ENCODE measurements around the gene HSD11B2. TPM values are rescaled to one million over a fixed set of nuclear protein-coding genes. Genes with fewer than 3 reads are reported as not detected.

The HSD11B2 gene
- total RNA-seq, 1 experiment from 2014 or later: 0.77 TPM

DNA sequence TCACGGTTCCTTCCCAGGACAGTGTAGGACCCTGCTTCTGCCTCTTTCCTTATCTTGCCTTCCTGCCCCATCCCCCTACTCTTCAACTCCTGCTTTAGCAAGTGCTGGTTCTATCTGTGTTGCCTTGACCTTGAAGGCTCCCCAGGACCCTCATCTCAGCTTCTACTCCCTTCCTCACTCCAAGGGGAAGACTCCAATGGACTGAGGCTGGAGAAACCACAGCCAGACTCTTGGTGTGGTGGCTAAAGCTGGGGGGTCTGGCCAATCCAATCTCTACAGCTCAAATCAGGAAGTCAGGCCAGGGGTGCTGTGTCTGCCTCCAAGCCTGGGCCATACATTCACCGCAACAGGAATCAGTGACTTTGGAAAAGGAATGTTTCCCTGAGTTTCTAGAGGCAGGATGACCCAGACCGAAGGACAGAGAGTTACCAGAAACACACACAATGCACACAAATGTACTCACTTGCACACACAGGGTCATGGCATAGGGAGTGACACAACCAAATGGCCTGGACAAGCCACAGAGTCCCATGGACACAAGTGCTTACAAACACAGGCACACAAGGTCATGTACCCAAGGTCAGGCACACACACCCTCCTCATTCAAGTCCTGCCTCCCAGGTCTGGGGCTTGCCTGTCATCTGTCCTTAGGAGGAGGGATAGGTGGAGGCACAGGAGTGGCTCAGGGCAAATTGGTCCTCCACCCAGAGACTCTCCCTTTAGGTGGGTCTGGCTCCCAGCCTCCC is 1.7 kb upstream of the HSD11B2 start:
- no peak for ATAC-seq

DNA sequence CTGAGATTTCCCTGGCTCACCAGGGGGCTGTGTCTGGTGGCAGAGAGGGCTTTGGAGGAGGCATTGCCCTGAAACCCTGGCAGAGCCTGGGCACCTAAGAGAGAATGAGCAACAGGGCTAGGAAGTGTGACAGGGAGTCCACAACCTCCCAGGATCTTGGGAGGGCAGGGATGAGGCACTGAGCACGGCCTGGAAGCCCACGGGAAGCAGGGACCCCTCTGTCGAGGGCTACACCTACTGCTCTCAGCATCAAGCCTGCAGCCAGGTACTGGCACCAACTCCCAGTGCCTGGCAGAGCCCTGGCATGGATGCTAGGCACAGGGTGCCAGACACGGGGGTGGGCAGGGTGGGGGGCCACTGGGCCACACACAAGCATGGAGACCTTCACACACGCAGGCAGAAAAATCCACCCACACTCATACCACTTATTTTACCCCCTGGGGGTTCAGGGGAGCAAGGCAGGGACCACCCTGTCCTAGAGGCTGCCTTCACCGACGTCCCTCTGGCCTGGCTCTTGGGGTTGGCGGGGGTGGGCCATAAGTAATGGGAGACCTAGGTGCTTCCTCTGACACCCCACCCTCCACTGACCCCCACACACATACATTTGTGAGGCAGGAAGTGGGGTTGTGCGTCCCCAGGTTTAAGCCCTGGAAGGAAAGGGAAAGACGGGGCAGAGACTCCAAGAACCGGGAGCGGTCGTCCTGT is 970 bp upstream of the HSD11B2 start:
- Histone ChIP-seq H3K27ac (ENCODE audit: low read length) (no peak overlapping the region), H3K36me3 (ENCODE audit: control insufficient read depth, insufficient read depth, low read length) (no peaks in the 10 kb centered on the region), H3K4me1 (ENCODE audit: control insufficient read depth, insufficient read depth, low read length) (peaks cover 2% of the 10 kb centered on the region; the same call in 1 of the 2 replicates), H3K27me3 (ENCODE audit: control insufficient read depth, insufficient read depth, low read length) (no peaks in the 10 kb centered on the region; the same call in 1 of the 2 replicates), H3K9me3 (ENCODE audit: control insufficient read depth, insufficient read depth, low read depth, low read length) (no peaks in the 10 kb centered on the region), H3K4me3 (ENCODE audit: low read depth in 2 of 2, low read length in 2 of 2) (peak overlapping the region; percentile 32 to 37)
- ChIA-PET POLR2A (no interaction called here), CTCF (no interaction called here)
- ATAC-seq (no peak), DNase-seq (ENCODE audit: low read depth, low spot score) (no peak)
- intact Hi-C loops (cut with micrococcal nuclease; ENCODE audit: unreplicated experiment) (loop anchor here (2.0 kb wide), 1 partner anchor 35 kb away; no protein-coding TSS in a partner anchor), in situ Hi-C loops (cut with HindIII; ENCODE audit: low pct_unique_long_range_greater_than_20kb, low sequenced_read_pairs) (no loop called here)
- no peak for TF ChIP-seq SIN3A (IDR thresholded peaks at IDR 0.05; ENCODE audit: borderline replicate concordance, insufficient read depth, low read depth, low read length)
- TF ChIP-seq, protein P1, sequence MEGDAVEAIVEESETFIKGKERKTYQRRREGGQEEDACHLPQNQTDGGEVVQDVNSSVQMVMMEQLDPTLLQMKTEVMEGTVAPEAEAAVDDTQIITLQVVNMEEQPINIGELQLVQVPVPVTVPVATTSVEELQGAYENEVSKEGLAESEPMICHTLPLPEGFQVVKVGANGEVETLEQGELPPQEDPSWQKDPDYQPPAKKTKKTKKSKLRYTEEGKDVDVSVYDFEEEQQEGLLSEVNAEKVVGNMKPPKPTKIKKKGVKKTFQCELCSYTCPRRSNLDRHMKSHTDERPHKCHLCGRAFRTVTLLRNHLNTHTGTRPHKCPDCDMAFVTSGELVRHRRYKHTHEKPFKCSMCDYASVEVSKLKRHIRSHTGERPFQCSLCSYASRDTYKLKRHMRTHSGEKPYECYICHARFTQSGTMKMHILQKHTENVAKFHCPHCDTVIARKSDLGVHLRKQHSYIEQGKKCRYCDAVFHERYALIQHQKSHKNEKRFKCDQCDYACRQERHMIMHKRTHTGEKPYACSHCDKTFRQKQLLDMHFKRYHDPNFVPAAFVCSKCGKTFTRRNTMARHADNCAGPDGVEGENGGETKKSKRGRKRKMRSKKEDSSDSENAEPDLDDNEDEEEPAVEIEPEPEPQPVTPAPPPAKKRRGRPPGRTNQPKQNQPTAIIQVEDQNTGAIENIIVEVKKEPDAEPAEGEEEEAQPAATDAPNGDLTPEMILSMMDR (IDR thresholded peaks at IDR 0.05): no peak
- TF ChIP-seq TCF7L2 (IDR thresholded peaks at IDR 0.05; ENCODE audit: low read depth, low read length): no peak
- TF ChIP-seq REST (IDR thresholded peaks at IDR 0.05; ENCODE audit: insufficient read depth in 1 of 2, low read depth in 2 of 2, low read length in 1 of 2): no peak
- TF ChIP-seq POLR2AphosphoS5 (IDR thresholded peaks at IDR 0.05; ENCODE audit: low read depth, low read length): no peak
- BruUV-seq (replicated peaks): no TSS peak

More for the DNA sequence above, 1.7 kb upstream of the HSD11B2 start:
- ChIA-PET POLR2A (no interaction called here), CTCF (interaction anchor here (1.5 kb wide), 1 partner anchor 36 kb away, joined by 6 read pairs; no protein-coding TSS in a partner anchor)
- no peaks in the 10 kb centered on the region; the same call in 1 of the 2 replicates for H3K27me3 ChIP-seq (ENCODE audit: control insufficient read depth, insufficient read depth, low read length)
- no peak overlapping the region for H3K27ac ChIP-seq (ENCODE audit: low read length)
- H3K4me3 ChIP-seq (ENCODE audit: low read depth in 2 of 2, low read length in 2 of 2): no peak overlapping the region
- intact Hi-C loops (cut with micrococcal nuclease; ENCODE audit: unreplicated experiment): loop anchor here (2.0 kb wide), 1 partner anchor 36 kb away; no protein-coding TSS in a partner anchor
- no peak for DNase-seq (ENCODE audit: low read depth, low spot score)
- no TSS peak for BruUV-seq (replicated peaks)
- H3K9me3 ChIP-seq (ENCODE audit: control insufficient read depth, insufficient read depth, low read depth, low read length): no peaks in the 10 kb centered on the region
- no peaks in the 10 kb centered on the region for H3K36me3 ChIP-seq (ENCODE audit: control insufficient read depth, insufficient read depth, low read length)
- peaks cover 2% of the 10 kb centered on the region; the same call in 1 of the 2 replicates for H3K4me1 ChIP-seq (ENCODE audit: control insufficient read depth, insufficient read depth, low read length)
- in situ Hi-C loops (cut with HindIII; ENCODE audit: low pct_unique_long_range_greater_than_20kb, low sequenced_read_pairs): no loop called here
- TF ChIP-seq TCF7L2 (IDR thresholded peaks at IDR 0.05; ENCODE audit: low read depth, low read length): no peak
